BE2C (cell line): ENCODE measurements around the gene EXOC8.

Experiments used
- DNase-seq: peaks from one replicate; pipeline ENCODE4 v3.0.0-alpha.2; 2020
- H3K27me3 ChIP-seq: fragments of 250-450 bp; sonication (Bioruptor Pico); 2 replicates; pipeline ENCODE4 v1.5.1; 2020; ENCODE audit warnings: mild to moderate bottlenecking
- H3K36me3 ChIP-seq: fragments of 250-450 bp; sonication (Bioruptor Pico); 2 replicates; pipeline ENCODE4 v1.5.1; 2020; ENCODE audit warnings: mild to moderate bottlenecking
- H3K4me1 ChIP-seq: fragments of 250-450 bp; sonication (Bioruptor Pico); 2 replicates; pipeline ENCODE4 v1.5.1; 2020
- H3K4me3 ChIP-seq: 2 replicates; pipeline ENCODE4 v1.5.1; 2011; ENCODE audit warnings: low read depth, low read length
- H3K9me3 ChIP-seq: fragments of 250-450 bp; sonication (Bioruptor Pico); 2 replicates; pipeline ENCODE4 v1.5.1; 2020
- TF ChIP-seq, protein P1 (sequence below): IDR thresholded peaks from 2 replicates; pipeline ENCODE4 v1.5.1; 2012; ENCODE audit warnings: mild to moderate bottlenecking, low read depth, low read length

Gene EXOC8

GRCh38 chr1:231335663-231336602, 1.7 kb downstream of the EXOC8 start:
- no peak for DNase-seq
- no peaks in the 10 kb centered on the region for H3K27me3 ChIP-seq
- no peaks in the 10 kb centered on the region for H3K36me3 ChIP-seq
- H3K9me3 ChIP-seq = no peaks in the 10 kb centered on the region
- TF ChIP-seq, protein P1, sequence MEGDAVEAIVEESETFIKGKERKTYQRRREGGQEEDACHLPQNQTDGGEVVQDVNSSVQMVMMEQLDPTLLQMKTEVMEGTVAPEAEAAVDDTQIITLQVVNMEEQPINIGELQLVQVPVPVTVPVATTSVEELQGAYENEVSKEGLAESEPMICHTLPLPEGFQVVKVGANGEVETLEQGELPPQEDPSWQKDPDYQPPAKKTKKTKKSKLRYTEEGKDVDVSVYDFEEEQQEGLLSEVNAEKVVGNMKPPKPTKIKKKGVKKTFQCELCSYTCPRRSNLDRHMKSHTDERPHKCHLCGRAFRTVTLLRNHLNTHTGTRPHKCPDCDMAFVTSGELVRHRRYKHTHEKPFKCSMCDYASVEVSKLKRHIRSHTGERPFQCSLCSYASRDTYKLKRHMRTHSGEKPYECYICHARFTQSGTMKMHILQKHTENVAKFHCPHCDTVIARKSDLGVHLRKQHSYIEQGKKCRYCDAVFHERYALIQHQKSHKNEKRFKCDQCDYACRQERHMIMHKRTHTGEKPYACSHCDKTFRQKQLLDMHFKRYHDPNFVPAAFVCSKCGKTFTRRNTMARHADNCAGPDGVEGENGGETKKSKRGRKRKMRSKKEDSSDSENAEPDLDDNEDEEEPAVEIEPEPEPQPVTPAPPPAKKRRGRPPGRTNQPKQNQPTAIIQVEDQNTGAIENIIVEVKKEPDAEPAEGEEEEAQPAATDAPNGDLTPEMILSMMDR = no peak
- H3K4me3 ChIP-seq = peak overlapping the region; percentile 91
- no peaks in the 10 kb centered on the region for H3K4me1 ChIP-seq

DNA sequence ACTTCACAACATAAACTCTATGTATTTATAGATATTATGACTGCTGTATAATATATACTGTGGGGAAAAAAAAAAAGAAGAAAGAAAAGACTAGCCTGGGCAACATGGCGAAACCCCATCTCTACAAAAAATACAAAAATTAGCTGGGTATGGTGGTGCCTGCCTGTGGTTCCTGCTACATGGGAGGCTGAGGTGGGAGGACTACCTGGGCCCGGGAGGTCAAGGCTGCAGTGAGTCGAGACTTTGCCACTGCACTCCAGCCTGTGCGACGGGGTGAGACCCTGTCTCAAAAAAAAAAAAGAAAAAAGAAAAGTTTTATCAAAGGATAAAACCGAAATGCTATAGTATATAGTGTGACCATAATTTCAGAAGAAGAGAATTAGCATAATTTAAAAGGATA, 2.7 kb downstream of the EXOC8 start:
- peak overlapping the region; percentile 91 for H3K4me3 ChIP-seq
- no peaks in the 10 kb centered on the region for H3K36me3 ChIP-seq
- no peak for DNase-seq
- H3K27me3 ChIP-seq = no peaks in the 10 kb centered on the region
- no peaks in the 10 kb centered on the region for H3K9me3 ChIP-seq
- TF ChIP-seq, protein P1 = no peak
- no peaks in the 10 kb centered on the region for H3K4me1 ChIP-seq

- no peaks in the 10 kb centered on the region for H3K27me3 ChIP-seq
- no peaks in the 10 kb centered on the region for H3K4me1 ChIP-seq
- H3K36me3 ChIP-seq = no peaks in the 10 kb centered on the region
- DNase-seq = no peak
- TF ChIP-seq, protein P1 = no peak
- H3K9me3 ChIP-seq = no peaks in the 10 kb centered on the region
- peak overlapping the region; percentile 91 for H3K4me3 ChIP-seq
Observed at GRCh38 chr1:231334079-231334666, 3.5 kb downstream of the EXOC8 start.

DNA sequence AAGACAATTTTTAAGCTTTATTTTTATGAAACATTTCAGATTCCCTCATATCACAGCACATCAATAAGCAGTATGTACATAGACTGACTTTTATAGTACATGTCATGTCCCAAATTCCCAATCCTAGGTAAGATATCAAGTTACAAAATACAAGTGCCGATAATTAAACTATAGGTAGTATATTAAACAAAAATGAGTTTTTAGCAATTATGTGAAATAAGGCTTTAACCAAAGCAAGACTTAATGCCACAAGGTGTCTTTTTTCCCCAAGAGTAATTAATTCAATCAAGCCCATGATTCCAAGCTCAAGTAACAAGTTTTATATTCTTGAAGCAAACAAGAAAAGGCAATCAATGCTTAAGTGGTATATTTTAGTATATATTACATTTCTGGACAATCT, 4.9 kb downstream of the EXOC8 start:
- Histone ChIP-seq H3K36me3 (no peaks in the 10 kb centered on the region), H3K27me3 (no peaks in the 10 kb centered on the region), H3K9me3 (no peaks in the 10 kb centered on the region), H3K4me3 (no peak overlapping the region), H3K4me1 (no peaks in the 10 kb centered on the region)
- DNase-seq = no peak
- TF ChIP-seq, protein P1 = no peak

DNA sequence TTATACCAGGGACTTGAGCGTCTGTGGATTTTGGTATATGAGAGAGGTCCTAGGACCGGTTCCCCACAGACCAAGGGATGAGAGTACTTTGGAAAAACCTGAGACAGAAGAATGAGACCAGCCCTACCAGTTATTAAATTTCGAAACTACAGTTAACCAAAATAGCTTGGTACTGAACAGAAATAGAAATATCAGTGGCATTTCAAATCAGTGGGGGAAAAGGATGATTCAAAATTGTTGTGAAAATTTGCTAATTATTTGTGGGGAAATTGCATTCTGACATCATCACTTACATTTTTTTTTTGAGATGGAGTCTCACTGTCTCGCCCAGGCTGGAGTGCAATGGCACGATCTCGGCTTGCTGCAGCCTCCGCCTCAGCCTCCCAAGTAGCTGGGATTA, 8.2 kb downstream of the EXOC8 start:
- no peaks in the 10 kb centered on the region for H3K4me1 ChIP-seq
- H3K36me3 ChIP-seq = no peaks in the 10 kb centered on the region
- H3K4me3 ChIP-seq = no peak overlapping the region
- TF ChIP-seq, protein P1 = no peak
- H3K27me3 ChIP-seq = no peaks in the 10 kb centered on the region
- no peak for DNase-seq
- H3K9me3 ChIP-seq = no peaks in the 10 kb centered on the region

DNA sequence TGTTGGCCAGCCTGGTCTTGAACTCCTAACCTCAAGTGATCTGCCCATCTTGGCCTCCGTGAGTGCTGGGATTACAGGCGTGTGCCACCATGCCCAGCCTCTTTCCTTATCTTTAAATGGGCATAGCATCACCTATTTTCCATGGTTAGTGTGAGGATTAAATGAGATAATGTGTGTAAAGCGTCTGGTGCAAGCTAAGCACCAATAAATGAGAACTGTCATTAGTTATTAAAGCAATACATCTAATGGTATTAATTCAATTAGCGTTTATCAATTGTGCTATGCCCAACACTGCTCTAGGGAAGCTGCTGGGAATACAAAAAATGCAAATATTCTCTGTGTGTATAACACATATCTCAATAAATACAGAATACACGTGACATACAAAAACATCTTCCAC, 10.0 kb downstream of the EXOC8 start:
- Histone ChIP-seq H3K4me1 (no peaks in the 10 kb centered on the region), H3K4me3 (no peak overlapping the region), H3K36me3 (no peaks in the 10 kb centered on the region), H3K27me3 (no peaks in the 10 kb centered on the region), H3K9me3 (no peaks in the 10 kb centered on the region)
- DNase-seq = no peak
- TF ChIP-seq, protein P1 = no peak
